ENCODE data around the gene TSPAN4. TPM values are rescaled to one million over a fixed set of nuclear protein-coding genes. Genes with fewer than 3 reads are reported as not detected.

Gene TSPAN4
- total and polyA plus RNA-seq, 10 of the 15 experiments (the other 5 are each of a cell fraction or from before 2014, with no cell fraction given), result 0.37 to 14.0 (median 8.5) TPM; not detected in 1

GRCh38 chr11:912266-912665, 69.6 kb downstream of the TSPAN4 start:
- Histone ChIP-seq H3K36me3 (ENCODE audit: control insufficient read depth in 2 of 2, insufficient read depth in 2 of 2, low read length in 1 of 2) (no peaks in the 10 kb centered on the region), H3K4me2 (ENCODE audit: control insufficient read depth, insufficient read depth) (no peak overlapping the region), H3K79me2 (ENCODE audit: control insufficient read depth, insufficient read depth, low read length) (peaks cover 19% of the 10 kb centered on the region), H2AFZ (ENCODE audit: control insufficient read depth, low read depth, low read length) (no peak overlapping the region), H4K20me1 (ENCODE audit: control insufficient read depth, insufficient read depth) (no peaks in the 10 kb centered on the region), H3K27ac (ENCODE audit: control insufficient read depth, insufficient read depth) (no peak overlapping the region), H3K4me1 (ENCODE audit: control insufficient read depth, insufficient read depth, low read length) (peaks cover 23% of the 10 kb centered on the region), H3K27me3 (replicated peaks in 1 of 2; ENCODE audit: control insufficient read depth in 2 of 2, insufficient read depth in 2 of 2, low read length in 1 of 2) (no peaks in the 10 kb centered on the region), H3K9me3 (replicated peaks; ENCODE audit: control insufficient read depth, insufficient read depth, low read length) (no peaks in the 10 kb centered on the region), H3K9ac (ENCODE audit: control insufficient read depth, insufficient read depth, low read length) (no peak overlapping the region), H3K4me3 (no peak overlapping the region)
- DNase-seq (ENCODE audit: low read depth, low spot score), result no peak
- no peak for FAIRE-seq
- no peak for TF ChIP-seq REST (IDR thresholded peaks at IDR 0.05; ENCODE audit: low read depth, low read length)
- TF ChIP-seq CHD2 (IDR thresholded peaks at IDR 0.05; ENCODE audit: borderline replicate concordance, low read depth, low read length), result no peak
- no peak for TF ChIP-seq SUPT20H (IDR thresholded peaks at IDR 0.05; ENCODE audit: borderline replicate concordance, control insufficient read depth, low read depth, low read length)
- TF ChIP-seq STAT1 (conservative IDR thresholded peaks at IDR 0.05), result no peak
- no peak for TF ChIP-seq NFYB (IDR thresholded peaks at IDR 0.05; ENCODE audit: insufficient read depth, low read depth, low read length)
- TF ChIP-seq EGR1 (IDR thresholded peaks at IDR 0.05; ENCODE audit: borderline replicate concordance in 1 of 2, low read depth in 2 of 2, low read length in 2 of 2), result no peak
- TF ChIP-seq CREM (IDR thresholded peaks at IDR 0.05; ENCODE audit: low read depth), result no peak
- no peak for TF ChIP-seq YBX1 (IDR thresholded peaks at IDR 0.05)
- TF ChIP-seq SREBF1 (IDR thresholded peaks at IDR 0.05; ENCODE audit: low read length), result no peak
- TF ChIP-seq CHD1 (IDR thresholded peaks at IDR 0.05; ENCODE audit: low read depth, low read length), result no peak
- no peak for TF ChIP-seq CHD4 (IDR thresholded peaks at IDR 0.05)
- TF ChIP-seq HDAC2 (IDR thresholded peaks at IDR 0.05), result no peak
- no peak for TF ChIP-seq E4F1 (IDR thresholded peaks at IDR 0.05; ENCODE audit: borderline replicate concordance, partially characterized antibody)
- TF ChIP-seq RUNX3 (IDR thresholded peaks at IDR 0.05; ENCODE audit: low read length), result no peak
- no peak for TF ChIP-seq ZBTB33 (IDR thresholded peaks at IDR 0.05)
- TF ChIP-seq GABPA (IDR thresholded peaks at IDR 0.05; ENCODE audit: low read depth), result no peak
- no peak for TF ChIP-seq NR2F1 (conservative IDR thresholded peaks at IDR 0.05)
- no peak for TF ChIP-seq TCF7 (IDR thresholded peaks at IDR 0.05; ENCODE audit: borderline replicate concordance)
- intact Hi-C loops (cut with micrococcal nuclease; ENCODE audit: unreplicated experiment) (loop anchor here (5.0 kb wide), 1 partner anchor 70 kb away; the partner anchor contains the start of genes POLR2L and TSPAN4), in situ Hi-C loops (cut with MboI) (no loop called here)
- POLR2A ChIA-PET, result no interaction called here
- RAD21 ChIA-PET (ENCODE audit: unreplicated experiment), result no interaction called here
- WGBS (ENCODE audit: insufficient coverage, insufficient replicate concordance, low lambda C conversion rate, missing lambda C conversion rate), result 94% methylated on average over 14 of the region's 14 CpGs
- no peak for ATAC-seq
- SMC1A ChIA-PET (ENCODE audit: uncharacterized antibody, unreplicated experiment), result no interaction called here
- BruUV-seq (replicated peaks), result no TSS peak
- CTCF ChIA-PET, result interaction anchor here (0.8 kb wide), 1 partner anchor 64 kb away, joined by 3 read pairs; no protein-coding TSS in a partner anchor
